ENCODE data around the gene TRAK1. TPM values are rescaled to one million over a fixed set of nuclear protein-coding genes. Genes with fewer than 3 reads are reported as not detected.

TRAK1 gene
- total RNA-seq, 2 experiments from 2014 or later: 62.5 to 88.3 TPM

GRCh38 chr3:42264399-42265058, 173.4 kb downstream of the TRAK1 start:
- CTCF ChIA-PET (ENCODE audit: unreplicated experiment): no interaction called here
- no peak overlapping the region for H3K27ac ChIP-seq (ENCODE audit: low read depth, low read length, poor library complexity, severe bottlenecking)
- TF ChIP-seq EZH2phosphoT487 (IDR thresholded peaks at IDR 0.05; ENCODE audit: borderline replicate concordance, low read depth, low read length): no peak
- no peak for TF ChIP-seq CTCF (conservative IDR thresholded peaks at IDR 0.05; ENCODE audit: low read length)
- no TSS peak for BruUV-seq (replicated peaks)
- H3K4me3 ChIP-seq (ENCODE audit: low read depth, low read length, poor library complexity, severe bottlenecking): no peak overlapping the region
- no peaks in the 10 kb centered on the region for H3K4me1 ChIP-seq (ENCODE audit: insufficient read depth, low read length, poor library complexity, severe bottlenecking)
- no peaks in the 10 kb centered on the region for H3K79me2 ChIP-seq (ENCODE audit: insufficient read depth, low read depth, low read length)
- no peak overlapping the region for H3K4me2 ChIP-seq (ENCODE audit: low read length)
- intact Hi-C loops (cut with micrococcal nuclease; ENCODE audit: unreplicated experiment): no loop called here
- no peaks in the 10 kb centered on the region for H3K9me3 ChIP-seq (ENCODE audit: low read length)
- no peaks in the 10 kb centered on the region for H3K9me2 ChIP-seq (ENCODE audit: insufficient read depth, low read length)
- DNase-seq (ENCODE audit: low spot score): no peak
- no peaks in the 10 kb centered on the region for H4K20me1 ChIP-seq (ENCODE audit: insufficient read depth, low read length)
- POLR2A ChIA-PET: interaction anchor here (0.6 kb wide), 2 partner anchors 21 to 748 kb away, joined by 5 to 6 read pairs; no protein-coding TSS in a partner anchor
- no peaks in the 10 kb centered on the region for H3K36me3 ChIP-seq (ENCODE audit: insufficient read depth, low read length)
- H2AFZ ChIP-seq (ENCODE audit: low read length): no peak overlapping the region

- Histone ChIP-seq H2AFZ (ENCODE audit: low read length) (no peak overlapping the region), H3K79me2 (ENCODE audit: insufficient read depth, low read depth, low read length) (no peaks in the 10 kb centered on the region), H4K20me1 (ENCODE audit: insufficient read depth, low read length) (no peaks in the 10 kb centered on the region), H3K27ac (ENCODE audit: low read depth, low read length, poor library complexity, severe bottlenecking) (no peak overlapping the region), H3K4me2 (ENCODE audit: low read length) (no peak overlapping the region), H3K9me3 (ENCODE audit: low read length) (no peaks in the 10 kb centered on the region), H3K4me1 (ENCODE audit: insufficient read depth, low read length, poor library complexity, severe bottlenecking) (no peaks in the 10 kb centered on the region), H3K4me3 (ENCODE audit: low read depth, low read length, poor library complexity, severe bottlenecking) (no peak overlapping the region), H3K9me2 (ENCODE audit: insufficient read depth, low read length) (no peaks in the 10 kb centered on the region), H3K36me3 (ENCODE audit: insufficient read depth, low read length) (no peaks in the 10 kb centered on the region)
- no peak for TF ChIP-seq EZH2phosphoT487 (IDR thresholded peaks at IDR 0.05; ENCODE audit: borderline replicate concordance, low read depth, low read length)
- no peak for TF ChIP-seq CTCF (conservative IDR thresholded peaks at IDR 0.05; ENCODE audit: low read length)
- POLR2A ChIA-PET: interaction anchor here (0.6 kb wide), 3 partner anchors 21 to 749 kb away, joined by 3 to 6 read pairs (median 5); no protein-coding TSS in a partner anchor
- no peak for DNase-seq (ENCODE audit: low spot score)
- BruUV-seq (replicated peaks): no TSS peak
- CTCF ChIA-PET (ENCODE audit: unreplicated experiment): no interaction called here
- intact Hi-C loops (cut with micrococcal nuclease; ENCODE audit: unreplicated experiment): no loop called here
Measured at GRCh38 chr3:42265059-42265991, 174.2 kb downstream of the TRAK1 start.

Measured in OCI-LY7 (cell line).